Left colon (tissue), 2 donors: Measurements from ENCODE around the gene DNAJB6. TPM values are rescaled to one million over a fixed set of nuclear protein-coding genes. Genes with fewer than 3 reads are reported as not detected.
"Not testable (repeated sequence)": the region's sequence is repeated elsewhere in the genome, so short reads cannot be mapped to it uniquely, and the experiment has no call there.

Experiments used
- ATAC-seq: fragments of 200-7000 bp; cut with Tn5 transposase; one replicate; pipeline ENCODE4 v1.9.1; 2020; ENCODE audit warnings: mild to moderate bottlenecking, moderate library complexity
- DNase-seq, 2 donors: peaks; one replicate each; pipeline ENCODE4 v3.0.0-alpha.2; 2020
- intact Hi-C, 2 donors: fragments of 100-400 bp; cut with DNase I in 1 of 2; cut with micrococcal nuclease in 1 of 2; formaldehyde crosslinking; loops; one replicate each; pipeline versions ENCODE4 v1.11.2 to v1.14.0; 2022; cut with DNase I, micrococcal nuclease
- total RNA-seq, 2 donors: library from RNA; stranded (reverse); fragmentation: NEBNext Ultra II Directional; extraction: Animal tissue kit (Norgen Biotek cat#: 25700); gene quantifications; one replicate each; pipeline ENCODE4 v1.2.1, GENCODE V29; 2021
- donor health status: DM: no; HTN: no; CAD: no.
- donor health status: DM: yes; HTN: yes; CAD: no.

The DNAJB6 gene
- total RNA-seq, 2 donors from 2014 or later = 68.8 to 83.5 TPM

GRCh38 chr7:157445956-157446295, 109.1 kb downstream of the DNAJB6 start:
- no peak for DNase-seq
- intact Hi-C loops = no loop called here
- no peak for ATAC-seq

- ATAC-seq (no peak), DNase-seq (peak in 1 of 2 donors; percentile 4)
- intact Hi-C loops = no loop called here
These were observed 109.5 kb downstream of the DNAJB6 start for GRCh38 chr7:157446322-157446721.

- ATAC-seq, intact Hi-C loops: not testable (repeated sequence)
- DNase-seq = peak in 1 of 2 donors; percentile 2
These were observed 117.2 kb downstream of the DNAJB6 start for GRCh38 chr7:157454003-157454402.

- DNase-seq = peak in 1 of 2 donors; percentile 16
- intact Hi-C loops = no loop called here
- ATAC-seq = no peak
These were observed 120.8 kb downstream of the DNAJB6 start for GRCh38 chr7:157457355-157458253.

- peak in 1 of 2 donors; percentile 14 for DNase-seq
- intact Hi-C loops = no loop called here
These were observed 121.4 kb downstream of the DNAJB6 start for GRCh38 chr7:157458254-157458633.

GRCh38 chr7:157459966-157460365, 123.2 kb downstream of the DNAJB6 start:
- no peak for DNase-seq
- no peak for ATAC-seq
- intact Hi-C loops = no loop called here

More at GRCh38 chr7:157458254-157458633, 121.4 kb downstream of the DNAJB6 start:
- no peak for ATAC-seq

- intact Hi-C loops = no loop called here
- DNase-seq = no peak
These were observed 123.9 kb downstream of the DNAJB6 start for GRCh38 chr7:157460721-157461120.

GRCh38 chr7:157461573-157462418, 125.0 kb downstream of the DNAJB6 start:
- peak; percentile 36 to 65 for DNase-seq
- intact Hi-C loops = no loop called here
- peak; percentile 62 for ATAC-seq

More at GRCh38 chr7:157460721-157461120, 123.9 kb downstream of the DNAJB6 start:
- no peak for ATAC-seq

GRCh38 chr7:157462419-157462771, 125.6 kb downstream of the DNAJB6 start:
- ATAC-seq (peak; percentile 46), DNase-seq (peak in 1 of 2 donors; percentile 15)
- intact Hi-C loops = no loop called here

- intact Hi-C loops = no loop called here
- DNase-seq (peak in 1 of 2 donors; percentile 5), ATAC-seq (no peak)
These were observed 126.0 kb downstream of the DNAJB6 start for GRCh38 chr7:157462840-157463239.

GRCh38 chr7:157463245-157463644, 126.4 kb downstream of the DNAJB6 start:
- peak in 1 of 2 donors; percentile 4 for DNase-seq
- intact Hi-C loops = no loop called here
- ATAC-seq = no peak

GRCh38 chr7:157464111-157464970, 127.5 kb downstream of the DNAJB6 start:
- ATAC-seq (no peak), DNase-seq (peak in 1 of 2 donors; percentile 7)
- intact Hi-C loops = no loop called here

GRCh38 chr7:157464971-157465886, 128.4 kb downstream of the DNAJB6 start:
- intact Hi-C loops = no loop called here
- ATAC-seq (no peak), DNase-seq (peak in 1 of 2 donors; percentile 10)

GRCh38 chr7:157465891-157466866, 129.4 kb downstream of the DNAJB6 start:
- intact Hi-C loops = no loop called here
- DNase-seq = no peak
- no peak for ATAC-seq

- DNase-seq (no peak), ATAC-seq (no peak)
- intact Hi-C loops = no loop called here
These were observed 130.1 kb downstream of the DNAJB6 start for GRCh38 chr7:157466867-157467261.
